Smooth muscle cell (in vitro differentiated cells): ENCODE results near the gene CFAP92. TPM values are rescaled to one million over a fixed set of nuclear protein-coding genes. Genes with fewer than 3 reads are reported as not detected.

ENCODE experiments used
- DNase-seq: peaks from one replicate; lab custom pipeline; 2025; ENCODE audit not compliant: unreplicated experiment; lab: John Stamatoyannopoulos, UW
- H2AFZ ChIP-seq: fragments of 200-600 bp; sonication (generic); 2 replicates; pipeline ENCODE4 v1.6.0; 2016; ENCODE audit warnings: antibody characterized with exemption, low read depth, mild to moderate bottlenecking
- H3F3A ChIP-seq: fragments of 200-600 bp; sonication (generic); 2 replicates; pipeline ENCODE4 v1.6.0; 2017; ENCODE audit warnings: antibody characterized with exemption, low read depth
- H3K27ac ChIP-seq: fragments of 200-600 bp; sonication (generic); 2 replicates; pipeline ENCODE4 v1.5.1; 2016; ENCODE audit warnings: low read depth, mild to moderate bottlenecking
- H3K27me3 ChIP-seq: fragments of 200-600 bp; sonication (generic); 2 replicates; pipeline ENCODE4 v1.6.1; 2016; ENCODE audit warnings: low read depth, mild to moderate bottlenecking
- H3K36me3 ChIP-seq: fragments of 200-600 bp; sonication (generic); 2 replicates; pipeline ENCODE4 v1.5.1; 2016; ENCODE audit warnings: low read depth
- H3K4me1 ChIP-seq: fragments of 200-600 bp; sonication (generic); 2 replicates; pipeline ENCODE4 v1.5.1; 2016; ENCODE audit warnings: low read depth
- H3K4me2 ChIP-seq: fragments of 200-600 bp; sonication (generic); 2 replicates; pipeline ENCODE4 v1.6.0; 2016; ENCODE audit warnings: mild to moderate bottlenecking
- H3K4me3 ChIP-seq: fragments of 200-600 bp; sonication (generic); 2 replicates; pipeline ENCODE4 v1.5.1; 2016; ENCODE audit warnings: mild to moderate bottlenecking
- H3K79me2 ChIP-seq: fragments of 200-600 bp; sonication (generic); 2 replicates; pipeline ENCODE4 v1.6.0; 2016; ENCODE audit warnings: low read depth, mild to moderate bottlenecking
- H3K9ac ChIP-seq: fragments of 200-600 bp; sonication (generic); 2 replicates; pipeline ENCODE4 v1.6.0; 2016; ENCODE audit warnings: low read depth
- H3K9me3 ChIP-seq: fragments of 200-600 bp; sonication (generic); replicated peaks from 2 replicates; pipeline ENCODE4 v1.5.1; 2016; ENCODE audit warnings: low read depth
- H4K20me1 ChIP-seq: fragments of 200-600 bp; sonication (generic); 2 replicates; pipeline ENCODE4 v1.6.0; 2016; ENCODE audit warnings: low read depth
- CTCF ChIP-seq: fragments of 200-600 bp; sonication (generic); IDR thresholded peaks from 2 replicates; pipeline ENCODE4 v1.5.1; 2017; ENCODE audit warnings: borderline replicate concordance, mild to moderate bottlenecking, antibody characterized with exemption; ENCODE audit not compliant: insufficient read depth, poor library complexity, severe bottlenecking
- WGBS: methylation state at CpG from one replicate; pipeline ENCODE4 v1.1.7; 2016; ENCODE audit warnings: low lambda C conversion rate; 5-methylcytosine and 5-hydroxymethylcytosine counted together
- polyA plus RNA-seq: library from polyadenylated mRNA; unstranded; fragments of >200 nt; fragmentation: Nextera tagmentation; extraction: Ambion mirVana; gene quantifications from 2 replicates; pipeline ENCODE4 v1.2.1, GENCODE V29; 2016
- total RNA-seq: library from RNA; depleted of rRNA; stranded (reverse); fragments of >200 nt; gene quantifications from 2 replicates; pipeline ENCODE4 v1.2.3, GENCODE V29; 2014

CFAP92 gene
- total and polyA plus RNA-seq, 2 experiments from 2014 or later, result 0.67 to 0.85 TPM

- no peak overlapping the region for H3K27ac ChIP-seq
- H3K27me3 ChIP-seq, result no peaks in the 10 kb centered on the region
- H3K4me1 ChIP-seq, result no peaks in the 10 kb centered on the region
- no peak overlapping the region for H3K9ac ChIP-seq
- no peaks in the 10 kb centered on the region for H3K9me3 ChIP-seq
- TF ChIP-seq CTCF, result no peak
- H2AFZ ChIP-seq, result no peak overlapping the region
- H3K4me2 ChIP-seq, result no peak overlapping the region
- no peaks in the 10 kb centered on the region for H3K36me3 ChIP-seq
- H4K20me1 ChIP-seq, result no peaks in the 10 kb centered on the region
- 86% methylated on average over 14 of the region's 14 CpGs for WGBS
- H3K79me2 ChIP-seq, result no peaks in the 10 kb centered on the region
- H3K4me3 ChIP-seq, result no peak overlapping the region
- no peak for DNase-seq
- no peaks in the 10 kb centered on the region for H3F3A ChIP-seq
Measured at GRCh38 chr3:129039271-129040038, 45.6 kb upstream of the CFAP92 start.

GRCh38 chr3:129038121-129038855 lies 44.4 kb upstream of the CFAP92 start:
- whole genome bisulfite sequencing, result 83% methylated on average over 10 of the region's 10 CpGs
- H3K4me3 ChIP-seq, result no peak overlapping the region

GRCh38 chr3:129037093-129037419 lies 43.2 kb upstream of the CFAP92 start:
- Histone ChIP-seq H3K36me3 (no peaks in the 10 kb centered on the region), H2AFZ (no peak overlapping the region), H3K4me3 (no peak overlapping the region), H3K4me2 (no peak overlapping the region), H3K27me3 (no peaks in the 10 kb centered on the region), H3F3A (no peaks in the 10 kb centered on the region), H3K9me3 (no peaks in the 10 kb centered on the region), H4K20me1 (no peaks in the 10 kb centered on the region), H3K27ac (no peak overlapping the region), H3K79me2 (no peaks in the 10 kb centered on the region), H3K9ac (no peak overlapping the region), H3K4me1 (no peaks in the 10 kb centered on the region)
- TF ChIP-seq CTCF, result no peak
- DNase-seq, result no peak
- 36% methylated on average over 2 of the region's 2 CpGs for WGBS

More at GRCh38 chr3:129038121-129038855, 44.4 kb upstream of the CFAP92 start:
- H3K9ac ChIP-seq, result no peak overlapping the region
- H3K36me3 ChIP-seq, result no peaks in the 10 kb centered on the region
- no peaks in the 10 kb centered on the region for H3K9me3 ChIP-seq
- H3K27me3 ChIP-seq, result no peaks in the 10 kb centered on the region
- H4K20me1 ChIP-seq, result no peaks in the 10 kb centered on the region
- H3K4me2 ChIP-seq, result no peak overlapping the region
- no peaks in the 10 kb centered on the region for H3K4me1 ChIP-seq
- no peaks in the 10 kb centered on the region for H3K79me2 ChIP-seq
- H3F3A ChIP-seq, result no peaks in the 10 kb centered on the region
- TF ChIP-seq CTCF, result no peak
- H2AFZ ChIP-seq, result no peak overlapping the region
- DNase-seq, result no peak
- H3K27ac ChIP-seq, result no peak overlapping the region
